SIG-M5 (cell line): Measurements from ENCODE around the gene PNPLA7.
"Not testable (repeated sequence)": the region's sequence is repeated elsewhere in the genome, so short reads cannot be mapped to it uniquely, and the experiment has no call there.

Source experiments
- DNase-seq: peaks from one replicate; lab custom pipeline; 2025; lab: John Stamatoyannopoulos, UW

The PNPLA7 gene

DNA sequence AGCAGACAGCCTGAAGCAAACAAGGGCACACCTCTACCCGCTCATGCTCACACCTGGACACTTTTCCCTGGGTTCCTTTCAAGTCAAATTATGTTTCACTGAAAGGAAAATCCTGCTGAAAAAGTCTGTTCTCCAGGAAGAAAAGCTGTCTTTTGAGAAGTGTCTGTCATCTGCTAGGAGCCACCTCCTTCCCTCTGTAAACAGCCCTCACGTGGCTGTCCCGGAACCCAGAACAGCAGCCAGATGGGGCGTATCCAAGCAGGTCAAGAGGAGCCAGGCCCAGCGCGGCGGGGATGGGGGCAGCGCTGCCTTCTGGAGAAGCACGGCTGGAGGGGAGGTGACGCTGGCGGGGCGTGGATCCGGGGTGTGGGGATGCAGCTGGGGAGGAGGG, at the start of gene PNPLA7:
PNPLA7 (minus strand) TSS at position 172 of the 391 bp plus-strand sequence. CDS start 205 bp downstream, outside the sequence.
- no peak for DNase-seq

DNA sequence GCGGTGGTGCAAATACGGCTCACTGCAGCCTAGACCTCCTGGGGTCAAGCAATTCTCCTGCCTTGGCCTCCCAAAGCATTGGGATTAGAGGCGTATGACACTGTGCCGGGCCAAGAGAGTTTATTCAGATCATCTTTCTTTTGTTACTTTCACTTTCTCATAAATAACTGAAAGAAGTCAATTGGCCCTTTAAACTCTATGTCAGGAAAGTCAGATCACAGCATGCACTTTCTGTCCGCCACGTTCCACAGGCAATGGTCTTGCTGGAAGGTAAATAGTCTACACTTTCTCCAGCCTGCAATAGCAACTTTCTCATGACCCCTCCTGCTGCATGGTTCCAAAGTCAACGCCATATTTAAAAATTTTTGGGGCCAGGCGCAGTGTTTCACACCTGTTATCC, 48.7 kb upstream of the PNPLA7 start:
- no peak for DNase-seq

DNA sequence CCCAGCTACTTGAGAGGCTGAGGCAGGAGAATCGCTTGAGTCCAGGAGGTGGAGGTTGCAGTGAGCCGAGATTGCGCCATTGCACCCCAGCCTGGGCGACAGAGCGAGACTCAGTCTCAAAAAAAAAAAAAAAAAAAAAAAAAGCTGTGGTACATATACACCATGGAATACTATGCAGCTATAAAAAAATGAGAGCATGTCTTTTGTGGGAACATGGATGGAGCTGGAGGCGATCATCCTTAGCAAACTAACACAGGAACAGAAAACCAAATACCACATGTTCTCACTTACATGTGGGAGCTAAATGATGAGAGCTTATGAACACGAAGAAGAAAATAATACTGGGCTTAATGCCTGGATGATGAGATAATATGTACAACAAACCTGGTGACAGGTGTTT, 46.4 kb upstream of the PNPLA7 start:
- DNase-seq: not testable (repeated sequence)

DNA sequence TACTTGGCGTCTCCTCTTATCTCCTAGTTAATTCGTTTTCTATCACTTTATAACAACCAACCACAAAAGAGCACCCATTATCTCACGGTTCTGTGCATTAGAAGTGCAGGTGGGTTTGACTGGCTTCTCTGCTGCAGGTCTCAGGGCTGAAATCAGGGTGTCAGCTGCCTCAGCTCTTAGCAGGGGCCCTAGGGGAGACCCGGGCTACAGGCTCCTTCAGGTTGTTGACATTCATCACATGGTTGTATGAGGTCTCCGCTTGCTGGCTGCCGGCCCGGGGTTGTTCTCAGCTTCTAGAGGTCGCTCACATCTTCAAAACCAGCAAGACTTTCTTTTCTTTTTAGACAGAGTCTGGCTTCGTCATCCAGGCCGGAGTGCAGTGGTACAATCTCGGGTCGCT, 43.0 kb upstream of the PNPLA7 start:
- DNase-seq: no peak

DNA sequence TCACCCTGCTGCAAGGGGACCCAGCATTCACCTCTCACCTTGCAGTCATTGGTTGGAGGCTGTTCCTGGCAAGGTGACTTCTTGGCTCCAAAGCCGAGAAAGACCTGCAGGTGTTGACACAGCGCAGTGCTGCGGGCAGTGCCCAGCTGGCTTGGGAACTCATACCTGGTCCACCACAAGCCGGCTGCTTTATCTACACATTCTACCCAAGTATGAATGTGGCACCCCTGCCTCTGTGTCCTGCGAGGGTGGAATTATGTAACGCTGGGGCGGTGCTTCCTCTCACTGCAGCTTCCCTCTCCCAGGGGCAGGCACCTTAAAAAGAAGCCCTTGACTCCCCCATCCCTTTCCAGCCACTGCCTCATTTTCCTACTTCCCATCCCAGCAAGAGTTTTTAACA, 42.6 kb upstream of the PNPLA7 start:
- DNase-seq: no peak

DNA sequence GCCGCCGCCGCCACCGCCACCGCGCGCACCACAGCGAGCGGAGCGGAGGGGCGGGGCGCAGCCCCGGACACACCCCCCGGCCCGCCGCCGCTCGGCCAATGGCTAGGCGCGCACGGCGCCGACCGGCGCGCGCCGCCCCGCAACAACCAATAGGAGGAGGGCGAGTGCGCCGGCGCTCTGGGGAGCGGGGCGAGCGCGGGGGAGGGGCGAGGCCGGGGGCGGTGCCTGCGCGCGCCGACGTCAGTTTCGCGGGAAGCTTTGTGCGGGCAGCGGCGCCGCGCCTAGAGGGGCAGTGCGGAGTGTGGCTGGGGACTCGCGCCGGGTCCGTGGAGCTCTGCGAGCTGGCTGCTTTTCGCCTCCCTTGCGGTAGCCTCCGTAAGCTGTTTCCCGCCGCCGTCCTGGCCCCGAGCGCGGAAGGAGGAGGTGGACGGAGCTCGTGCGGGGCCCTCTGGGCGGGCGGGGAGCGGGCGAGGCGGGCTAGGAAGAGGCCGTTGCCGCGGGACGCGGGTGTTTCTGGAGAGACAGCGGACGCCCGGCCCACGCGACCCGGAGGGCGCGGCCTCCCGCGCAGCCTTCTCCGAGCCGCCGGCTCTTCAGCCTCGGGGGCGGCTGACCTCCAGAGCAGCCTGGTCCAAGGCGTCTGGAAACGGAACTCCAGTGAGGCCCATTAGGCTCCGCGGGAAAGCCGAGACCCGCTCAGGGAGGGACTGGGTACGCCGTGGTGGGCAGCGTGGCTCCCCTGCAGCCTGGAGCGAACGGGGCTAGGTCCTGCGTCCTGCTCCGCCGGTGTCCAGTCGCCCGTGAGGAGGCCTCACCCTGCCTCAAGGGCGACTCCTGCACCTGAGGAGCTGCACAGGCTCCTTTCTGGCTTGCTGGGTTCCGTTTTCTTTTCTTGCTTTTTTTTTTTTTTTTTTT, 40.5 kb upstream of the PNPLA7 start, which contains the start of gene ZMYND19:
ZMYND19 (minus strand) TSS at position 44 of the 915 bp plus-strand sequence. CDS start 249 bp downstream, outside the sequence.
- DNase-seq: peak; percentile 28

DNA sequence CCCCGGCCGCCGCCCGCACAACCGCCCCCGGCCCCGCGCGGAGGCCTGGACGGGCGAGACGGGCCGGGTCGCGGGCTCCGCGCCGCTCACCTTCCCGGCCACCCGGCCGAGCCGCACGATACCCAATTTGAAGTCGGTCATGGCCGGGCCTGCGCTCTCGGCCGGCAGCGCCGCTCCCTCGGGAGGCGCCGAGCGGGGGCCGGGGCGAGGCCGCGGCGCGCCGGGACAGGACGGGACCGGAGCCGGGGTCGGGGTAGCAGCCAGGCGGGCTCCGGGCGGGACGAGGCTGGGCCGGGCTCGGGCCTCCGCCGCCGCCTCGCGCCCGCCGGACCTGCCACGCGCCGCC, 39.9 kb upstream of the PNPLA7 start:
- DNase-seq: no peak

DNA sequence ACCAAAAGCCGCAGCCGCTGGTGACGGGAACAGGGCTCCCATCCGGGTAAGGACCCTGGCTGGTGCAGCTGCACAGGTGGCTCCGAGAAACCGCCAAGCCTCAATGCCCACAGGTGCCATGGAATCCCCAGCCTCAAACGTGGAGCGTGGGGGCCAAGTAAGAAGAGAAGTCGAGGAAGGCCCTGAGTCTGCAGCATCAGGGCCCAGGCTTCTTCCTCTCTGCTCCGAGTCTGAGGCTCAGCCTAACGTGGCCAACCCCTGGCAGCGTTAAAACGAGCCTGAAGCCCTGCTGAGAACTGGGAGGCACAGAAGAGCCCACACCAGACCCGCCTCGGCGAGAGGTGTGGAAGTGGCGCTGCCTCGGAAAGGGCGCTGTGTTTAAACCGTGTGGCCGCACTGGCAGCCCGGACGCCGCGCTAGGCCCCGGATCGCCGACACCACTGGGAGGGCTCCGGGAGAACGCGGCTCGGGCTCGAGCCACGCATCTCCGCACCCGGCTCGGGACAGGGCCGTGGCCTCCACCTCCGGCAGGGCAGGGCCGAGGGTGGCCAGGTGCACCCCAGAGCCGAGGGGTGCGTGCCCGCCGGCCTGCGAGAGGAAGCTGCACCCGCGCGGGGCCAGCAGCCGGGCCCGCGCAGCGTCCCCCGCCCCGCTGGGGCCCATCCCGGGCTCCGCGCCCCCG, 39.4 kb upstream of the PNPLA7 start:
- no peak for DNase-seq

DNA sequence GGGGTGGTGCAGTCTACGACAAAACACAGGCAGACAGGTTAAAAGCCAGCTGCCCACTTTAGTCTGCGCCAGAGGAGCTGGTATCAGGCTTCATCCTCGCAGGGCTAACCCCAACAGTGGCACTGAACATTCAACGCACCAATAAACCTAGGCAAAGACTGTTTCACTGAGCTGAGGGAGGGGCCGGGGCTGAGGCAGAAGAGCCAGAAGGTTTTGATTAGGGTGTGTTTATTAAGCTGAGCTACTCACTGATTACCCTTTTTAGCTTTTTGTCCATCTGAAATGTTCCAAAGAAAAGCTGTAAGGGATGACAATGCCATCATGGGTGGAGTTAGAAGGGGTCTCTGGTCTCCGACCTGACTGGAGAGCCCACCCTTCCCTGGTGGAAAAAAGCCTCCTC, 38.7 kb upstream of the PNPLA7 start:
- DNase-seq: no peak

DNA sequence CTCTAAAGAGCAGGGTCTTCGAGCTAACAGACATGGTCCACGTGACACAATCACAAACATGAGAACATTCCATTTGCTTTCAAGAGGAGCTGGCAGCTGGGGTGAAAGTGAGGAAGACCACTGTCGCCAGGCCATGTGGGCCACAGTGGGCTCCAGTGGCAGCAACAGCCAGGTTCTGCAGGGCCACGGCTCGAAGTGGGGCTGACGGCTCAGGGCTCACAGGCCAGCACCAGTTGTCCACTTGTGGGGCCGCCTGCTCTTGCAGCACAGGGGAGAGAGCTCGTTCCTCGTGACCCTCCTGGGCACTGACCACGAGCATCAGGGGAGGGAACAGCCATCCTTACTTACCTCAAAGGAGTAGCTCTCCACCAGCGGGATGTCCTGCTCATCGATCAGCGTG, 38.1 kb upstream of the PNPLA7 start:
- DNase-seq: no peak

DNA sequence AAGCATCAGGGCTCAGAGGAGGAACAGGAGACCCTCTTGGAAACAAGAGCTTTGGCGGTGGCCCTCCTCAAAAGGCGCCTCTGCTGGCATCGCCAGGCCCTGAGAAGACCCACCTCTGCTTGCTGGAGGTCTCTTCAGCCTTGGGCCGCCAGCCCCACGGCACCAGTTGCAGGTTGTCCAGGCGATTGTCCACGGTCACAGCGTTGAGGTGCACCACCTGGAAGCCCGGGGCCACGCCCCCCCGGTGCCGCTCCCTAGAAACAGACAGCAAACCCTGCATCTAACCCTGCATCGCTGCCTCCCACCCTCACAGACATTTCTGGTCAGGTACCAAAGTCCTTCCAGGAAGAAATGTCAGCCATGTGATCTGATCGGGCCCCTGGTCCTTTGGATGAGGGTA, 36.7 kb upstream of the PNPLA7 start:
- DNase-seq: no peak

DNA sequence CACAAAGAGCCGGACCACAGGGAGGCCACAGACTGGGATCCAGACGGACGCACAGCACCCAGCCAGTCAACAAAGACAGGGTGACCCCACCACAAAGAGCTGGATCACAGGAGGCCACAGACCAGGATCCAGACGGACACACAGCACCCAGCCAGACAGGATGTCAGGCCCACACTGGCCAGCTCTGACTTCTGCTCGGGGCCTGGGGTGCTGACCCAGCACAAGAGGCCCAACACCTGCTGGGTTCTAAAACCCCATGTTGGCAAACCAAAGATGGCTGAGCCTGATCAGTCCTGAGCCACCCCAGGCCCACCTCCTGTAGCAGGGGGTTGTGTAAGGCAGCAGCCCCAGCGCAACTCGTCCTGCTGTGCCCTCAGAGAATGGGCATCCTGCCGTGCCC, 33.8 kb upstream of the PNPLA7 start:
- DNase-seq: no peak

DNA sequence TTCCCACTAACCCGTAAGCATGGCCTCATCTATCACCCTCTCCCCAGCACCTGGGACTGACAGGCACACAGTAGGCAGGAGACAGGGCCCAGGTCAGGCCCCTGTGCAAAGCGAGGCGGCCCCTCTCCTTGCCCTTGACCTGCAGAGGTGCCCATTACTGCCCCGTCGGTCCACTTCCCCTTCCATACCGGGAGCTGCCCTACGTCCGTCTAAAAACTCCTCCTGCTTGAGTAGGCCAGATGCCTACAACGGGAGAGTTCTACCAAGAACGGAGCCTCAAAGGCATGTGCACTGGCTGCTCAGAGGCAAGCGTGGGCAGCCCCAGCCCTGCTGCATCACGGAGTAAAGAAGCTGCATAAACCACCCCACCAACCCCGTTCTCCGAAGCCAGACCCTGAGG, 33.1 kb upstream of the PNPLA7 start:
- DNase-seq: no peak

DNA sequence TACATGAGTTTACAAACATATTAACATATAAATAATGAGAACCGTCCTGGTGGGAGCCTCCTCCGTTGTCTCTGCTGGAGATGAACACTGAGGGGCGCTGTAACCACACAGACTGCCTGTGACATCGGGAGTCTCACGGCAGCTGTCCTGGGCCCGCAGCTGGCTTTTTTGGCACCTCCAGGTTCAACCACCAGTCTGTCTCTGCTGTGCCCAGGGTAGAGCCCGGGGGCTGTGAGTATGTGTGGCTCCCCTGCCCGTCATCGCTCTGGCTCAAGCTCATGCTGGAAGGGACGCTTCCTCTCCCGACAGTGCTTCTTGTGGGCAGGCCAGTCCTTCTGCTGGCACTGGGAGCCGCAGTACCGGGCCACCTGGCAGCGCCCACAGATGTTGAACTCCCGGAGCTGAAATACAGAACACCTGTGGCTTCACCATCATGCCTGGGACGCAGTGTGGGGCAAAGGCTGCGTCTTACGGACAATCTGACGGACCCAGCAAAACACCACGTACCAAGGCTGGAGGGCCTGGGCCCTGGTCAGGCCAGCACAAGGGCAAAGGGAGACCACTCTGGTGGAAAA, 32.2 kb upstream of the PNPLA7 start:
- DNase-seq: no peak

DNA sequence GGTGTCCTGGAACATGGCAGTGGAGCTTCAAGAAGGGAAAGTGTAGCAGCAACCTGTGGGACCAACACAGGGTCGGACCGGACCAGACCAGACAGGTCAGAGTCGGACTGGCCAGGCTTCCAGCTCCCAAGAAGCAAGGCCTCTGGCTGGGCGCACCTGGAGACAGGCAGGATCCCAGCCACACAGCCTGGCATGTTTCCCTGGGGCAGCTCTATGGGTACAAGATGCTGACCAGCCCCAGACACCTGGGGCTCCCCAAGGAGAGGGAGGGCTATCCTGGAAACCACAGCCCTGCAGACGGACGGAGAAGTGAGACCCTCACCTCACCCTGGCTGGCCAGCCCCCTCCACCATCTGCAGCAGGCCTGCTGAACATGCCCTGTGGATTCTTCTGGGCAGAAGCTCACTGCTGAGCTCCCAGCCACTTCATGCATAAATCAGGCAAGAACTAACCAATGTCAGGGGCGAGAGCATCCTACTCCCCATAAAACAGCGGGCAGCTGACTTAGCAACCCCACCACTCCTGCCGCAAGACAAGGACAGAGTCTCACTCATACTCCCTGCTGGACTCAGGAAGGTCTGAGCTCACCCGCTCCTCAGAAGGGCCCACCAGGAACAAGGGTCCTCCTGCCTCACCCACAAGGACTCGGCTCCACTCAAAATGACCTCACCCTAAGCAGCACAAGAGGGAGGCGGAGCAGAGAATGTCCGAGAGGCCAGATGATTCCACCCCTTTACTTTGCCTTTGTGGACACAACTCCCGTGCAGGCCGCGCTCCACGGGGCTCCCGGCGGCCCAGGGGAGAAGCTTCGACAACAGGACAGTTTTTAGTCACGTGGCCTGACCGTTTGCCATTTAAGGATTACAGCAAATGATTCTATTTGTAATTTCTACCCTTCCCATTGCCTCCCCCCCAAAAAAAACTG, 31.4 kb upstream of the PNPLA7 start:
- DNase-seq: no peak

DNA sequence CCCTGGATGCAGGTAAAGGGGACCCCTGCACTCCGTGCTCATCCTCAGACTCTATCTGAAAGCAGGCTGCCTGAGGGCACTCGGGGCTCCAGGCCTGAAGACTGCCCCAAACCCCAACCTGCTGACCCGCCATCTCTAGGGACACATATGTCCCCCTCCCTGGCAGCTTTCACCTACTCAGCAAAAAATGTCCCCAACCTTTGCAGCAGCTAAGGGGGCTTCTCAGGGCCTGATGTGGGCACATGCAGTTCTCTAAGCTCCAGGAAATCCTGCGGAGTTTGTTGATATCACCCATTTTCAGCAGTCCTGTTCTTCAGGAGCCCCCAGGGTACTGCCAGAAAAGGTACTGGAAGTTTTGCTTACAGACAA, 30.7 kb upstream of the PNPLA7 start:
- no peak for DNase-seq

DNA sequence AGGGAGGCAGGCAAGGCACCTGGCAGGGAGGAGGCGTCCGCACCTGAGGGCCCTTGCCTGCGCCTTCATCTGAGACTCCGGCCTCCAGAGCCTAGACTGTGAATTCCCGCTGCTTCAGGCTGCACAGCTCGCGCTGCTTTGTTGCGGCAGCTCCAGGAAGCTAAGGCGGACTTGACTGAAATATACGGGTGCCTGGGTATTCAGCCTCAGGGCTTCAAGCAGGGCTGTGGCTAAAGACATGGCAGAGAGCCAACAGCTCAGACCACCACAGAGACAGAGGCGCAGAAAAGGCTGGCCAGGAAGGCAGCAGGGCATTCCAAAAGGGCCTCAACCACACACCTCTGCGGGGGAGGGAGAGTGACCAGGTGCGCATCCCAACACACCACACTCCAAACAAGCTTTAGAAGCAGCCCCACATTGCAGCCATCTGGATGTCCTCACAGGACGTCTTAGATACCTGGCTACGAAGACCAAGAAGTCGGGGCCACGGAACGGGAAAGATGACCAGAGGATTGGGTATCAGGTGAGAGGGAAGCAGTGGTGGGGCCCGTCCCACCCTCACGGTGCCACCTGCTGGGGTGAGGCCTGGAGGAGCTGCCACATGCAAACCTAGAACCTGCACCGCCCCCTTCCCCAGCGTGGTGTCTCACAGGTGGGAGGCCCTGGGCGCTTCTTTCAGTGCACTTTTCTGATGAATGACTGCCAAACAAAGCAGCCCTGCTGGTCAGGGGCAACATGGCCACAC, 30.2 kb upstream of the PNPLA7 start:
- no peak for DNase-seq

DNA sequence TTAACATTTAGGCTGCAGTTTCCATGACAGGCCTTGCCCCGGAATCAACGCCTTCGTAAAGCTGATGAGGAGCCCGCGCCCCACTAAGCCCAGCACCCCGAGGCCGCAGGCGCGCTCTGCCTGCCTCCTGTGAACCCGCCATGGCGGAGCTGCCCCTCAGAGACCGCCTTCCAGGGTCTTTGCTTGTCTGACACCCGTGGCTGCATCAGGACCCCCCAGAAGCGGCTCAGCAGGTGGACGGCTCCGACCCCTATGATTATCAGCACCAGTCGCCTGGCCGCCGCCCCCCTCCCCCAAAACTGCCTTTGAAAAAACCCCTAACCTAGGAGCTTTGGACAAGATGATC, 29.0 kb upstream of the PNPLA7 start:
- DNase-seq: no peak

DNA sequence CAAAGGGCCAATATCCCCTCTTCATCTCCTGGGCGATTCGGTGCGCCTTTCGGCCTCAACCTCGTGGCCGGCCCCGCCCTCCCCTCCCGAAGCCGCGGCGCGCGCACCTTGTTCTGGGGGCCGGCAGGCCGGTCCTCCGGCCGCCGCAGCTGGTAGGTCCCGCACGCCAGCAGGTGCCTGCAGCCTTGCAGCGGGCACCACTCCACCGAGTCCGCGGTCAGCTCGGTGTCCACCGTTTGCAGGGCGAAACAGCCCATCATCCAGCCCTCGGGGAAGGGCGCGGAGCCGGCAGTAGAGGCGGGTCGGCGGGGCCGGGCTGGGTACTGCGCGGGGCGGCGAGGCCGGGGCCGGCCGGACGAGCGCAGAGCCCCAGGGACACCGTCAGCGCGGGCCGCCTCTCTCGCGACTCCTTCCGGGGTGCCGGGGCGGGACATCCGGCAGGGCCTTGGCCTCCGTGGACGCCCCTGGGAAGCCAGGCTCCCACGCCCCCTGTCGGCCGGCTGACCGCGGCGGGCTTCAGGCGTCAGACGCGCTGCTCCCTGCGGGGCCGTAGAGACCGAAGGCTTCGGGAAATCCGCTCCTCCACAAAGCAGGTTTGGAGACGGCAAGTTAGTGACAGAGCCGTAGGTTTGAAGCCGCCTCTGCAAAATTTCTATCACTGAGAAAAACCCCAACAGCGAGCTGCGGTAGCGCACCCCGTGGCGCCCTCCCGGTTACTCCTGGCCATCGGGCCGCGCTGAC, 28.5 kb upstream of the PNPLA7 start, which contains the start of gene DPH7:
DPH7 (minus strand) TSS at position 408 of the 741 bp plus-strand sequence; CDS start at position 260, 148 bp downstream.
- DNase-seq: no peak

DNA sequence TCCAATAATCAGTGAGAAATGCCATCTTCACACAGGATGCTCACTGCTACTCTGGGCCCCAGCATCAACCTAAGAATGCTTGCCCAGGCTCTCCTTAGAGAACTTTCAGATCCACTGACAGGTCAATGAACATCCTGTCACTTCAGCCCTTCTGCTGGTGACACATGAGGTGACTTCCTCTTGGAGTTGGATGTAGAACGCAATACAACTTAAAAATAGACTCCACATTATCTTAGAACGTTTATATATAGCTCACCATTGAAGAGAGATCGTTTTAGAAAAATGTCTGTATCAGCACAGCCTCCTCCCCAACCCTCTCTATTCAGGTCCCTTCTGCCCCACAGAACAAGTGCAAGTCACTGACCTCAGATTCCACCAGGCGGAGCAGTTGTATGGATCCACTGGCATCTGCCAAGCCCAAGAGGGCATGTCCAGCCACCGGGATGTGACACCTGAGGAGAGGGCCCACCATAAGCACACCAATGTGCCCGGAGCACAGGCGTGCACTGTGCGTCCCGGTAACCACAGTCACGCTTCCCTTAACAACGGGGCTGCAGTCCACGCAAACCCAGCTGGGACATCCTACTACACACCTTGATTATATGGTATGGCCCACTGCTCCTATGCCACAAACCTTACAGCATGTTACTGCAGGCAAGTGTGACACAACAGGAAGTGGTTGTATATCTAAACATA, 25.7 kb upstream of the PNPLA7 start:
- DNase-seq: no peak
